ENCODE results near the gene FLOT1. TPM values are rescaled to one million over a fixed set of nuclear protein-coding genes. Genes with fewer than 3 reads are reported as not detected.

Gene FLOT1
- total and polyA plus RNA-seq, 2 of the 13 experiments (the other 11 are each of a cell fraction or from before 2014, with no cell fraction given): 82.3 to 130 TPM

DNA sequence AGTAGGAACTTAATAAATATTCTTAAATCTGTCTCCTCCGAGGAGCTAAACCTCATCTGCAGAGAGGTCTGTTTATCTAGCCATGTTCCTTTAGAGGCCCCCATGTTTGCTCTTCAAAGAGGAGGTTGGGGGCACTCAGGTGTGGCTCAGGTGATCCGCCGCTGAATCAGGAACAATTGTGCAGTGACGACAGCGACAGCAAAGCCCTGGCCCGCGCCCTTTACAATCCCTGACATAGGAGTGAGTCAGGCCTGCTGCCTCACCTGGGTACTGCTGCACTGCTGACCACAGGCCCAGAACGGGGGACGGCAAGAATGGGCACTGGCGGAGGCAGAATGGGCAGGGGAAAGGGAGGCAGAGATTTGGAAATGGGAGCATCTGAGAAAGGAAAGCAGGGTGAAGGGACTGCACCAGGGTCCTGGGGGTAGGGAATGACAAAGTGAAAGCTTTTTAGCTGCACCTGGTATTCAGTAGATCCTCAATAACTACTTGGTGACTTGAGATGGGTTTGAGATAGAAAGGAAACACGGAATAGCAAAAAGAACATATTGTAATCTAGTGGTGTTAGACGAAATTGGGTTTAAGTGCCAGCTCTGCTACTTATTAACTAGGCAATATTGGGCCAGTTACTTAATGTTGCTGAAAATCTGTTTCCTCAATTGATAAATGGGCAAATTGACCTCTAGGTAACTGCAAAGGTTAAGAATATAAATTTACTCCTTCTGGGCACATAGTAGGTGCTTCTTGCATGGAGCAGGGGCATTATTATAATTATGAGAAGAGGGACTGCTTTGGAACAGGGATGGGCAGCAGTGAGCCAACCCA lies 7.3 kb upstream of the FLOT1 start (continued):
- TF ChIP-seq SMARCC2 (IDR thresholded peaks at IDR 0.05) (no peak), ZNF446 (CRISPR knock-in tag; IDR thresholded peaks at IDR 0.05) (no peak), NONO (IDR thresholded peaks at IDR 0.05) (no peak), NONO (CRISPR knock-in tag; conservative IDR thresholded peaks at IDR 0.05) (0 out of 2 replicates have a peak, but pooled peaks have one; percentile 7), CHD4 (IDR thresholded peaks at IDR 0.05; ENCODE audit: borderline replicate concordance, low read length) (no peak), SAP130 (CRISPR knock-in tag; IDR thresholded peaks at IDR 0.05; ENCODE audit: low read depth) (peak; percentile 70), ZNF839 (CRISPR knock-in tag; IDR thresholded peaks at IDR 0.05; ENCODE audit: borderline replicate concordance) (no peak), NR2F1 (CRISPR knock-in tag; IDR thresholded peaks at IDR 0.05) (no peak), MXI1 (IDR thresholded peaks at IDR 0.05; ENCODE audit: borderline replicate concordance, low read depth, low read length) (no peak; the same call in 2 of the 3 replicates), NPAS2 (CRISPR knock-in tag; IDR thresholded peaks at IDR 0.05; ENCODE audit: borderline replicate concordance) (no peak), XBP1 (CRISPR knock-in tag; IDR thresholded peaks at IDR 0.05) (no peak), TMF1 (CRISPR knock-in tag; IDR thresholded peaks at IDR 0.05; ENCODE audit: low read depth) (no peak), ZNF101 (CRISPR knock-in tag; IDR thresholded peaks at IDR 0.05; ENCODE audit: borderline replicate concordance, low read depth) (no peak), ZNF235 (CRISPR knock-in tag; IDR thresholded peaks at IDR 0.05; ENCODE audit: borderline replicate concordance) (no peak), ZNF841 (CRISPR knock-in tag; IDR thresholded peaks at IDR 0.05; ENCODE audit: borderline replicate concordance) (no peak), ZNF256 (CRISPR knock-in tag; conservative IDR thresholded peaks at IDR 0.05) (no peak), KMT2B (CRISPR knock-in tag; IDR thresholded peaks at IDR 0.05) (no peak; the same call in 1 of the 2 replicates), ZFP37 (CRISPR knock-in tag; IDR thresholded peaks at IDR 0.05; ENCODE audit: borderline replicate concordance) (no peak), AGO1 (IDR thresholded peaks at IDR 0.05; ENCODE audit: low read depth, low read length, poor library complexity, severe bottlenecking) (no peak), SMAD1 (CRISPR knock-in tag; IDR thresholded peaks at IDR 0.05; ENCODE audit: borderline replicate concordance, low read depth) (no peak), NR1H2 (CRISPR knock-in tag; IDR thresholded peaks at IDR 0.05; ENCODE audit: borderline replicate concordance, low read depth) (no peak), KDM6A (CRISPR knock-in tag; IDR thresholded peaks at IDR 0.05; ENCODE audit: low read depth) (0 out of 2 replicates have a peak, but pooled peaks have one; percentile 5), ZNF12 (CRISPR knock-in tag; IDR thresholded peaks at IDR 0.05) (no peak), ZBTB3 (CRISPR knock-in tag; IDR thresholded peaks at IDR 0.05; ENCODE audit: borderline replicate concordance, low read depth) (no peak), POLR2G (IDR thresholded peaks at IDR 0.05; ENCODE audit: low read depth, low read length) (no peak), NFYB (CRISPR knock-in tag; IDR thresholded peaks at IDR 0.05) (no peak; the same call in 1 of the 2 replicates), ZNF224 (CRISPR knock-in tag; IDR thresholded peaks at IDR 0.05) (no peak)
- TF ChIP-seq, protein P1, sequence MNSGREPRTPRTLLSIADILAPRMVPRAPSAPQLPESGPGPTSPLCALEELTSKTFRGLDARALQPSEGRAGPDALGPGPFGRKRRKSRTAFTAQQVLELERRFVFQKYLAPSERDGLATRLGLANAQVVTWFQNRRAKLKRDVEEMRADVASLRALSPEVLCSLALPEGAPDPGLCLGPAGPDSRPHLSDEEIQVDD (CRISPR knock-in tag; IDR thresholded peaks at IDR 0.05; ENCODE audit: borderline replicate concordance): no peak
- TF ChIP-seq, protein P2, sequence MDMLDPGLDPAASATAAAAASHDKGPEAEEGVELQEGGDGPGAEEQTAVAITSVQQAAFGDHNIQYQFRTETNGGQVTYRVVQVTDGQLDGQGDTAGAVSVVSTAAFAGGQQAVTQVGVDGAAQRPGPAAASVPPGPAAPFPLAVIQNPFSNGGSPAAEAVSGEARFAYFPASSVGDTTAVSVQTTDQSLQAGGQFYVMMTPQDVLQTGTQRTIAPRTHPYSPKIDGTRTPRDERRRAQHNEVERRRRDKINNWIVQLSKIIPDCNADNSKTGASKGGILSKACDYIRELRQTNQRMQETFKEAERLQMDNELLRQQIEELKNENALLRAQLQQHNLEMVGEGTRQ (IDR thresholded peaks at IDR 0.05; ENCODE audit: low read depth, low read length): no peak
- TF ChIP-seq, protein P2 (CRISPR knock-in tag; IDR thresholded peaks at IDR 0.05; ENCODE audit: borderline replicate concordance): no peak
